ENCODE data around the gene SPAAR.

The SPAAR gene

DNA sequence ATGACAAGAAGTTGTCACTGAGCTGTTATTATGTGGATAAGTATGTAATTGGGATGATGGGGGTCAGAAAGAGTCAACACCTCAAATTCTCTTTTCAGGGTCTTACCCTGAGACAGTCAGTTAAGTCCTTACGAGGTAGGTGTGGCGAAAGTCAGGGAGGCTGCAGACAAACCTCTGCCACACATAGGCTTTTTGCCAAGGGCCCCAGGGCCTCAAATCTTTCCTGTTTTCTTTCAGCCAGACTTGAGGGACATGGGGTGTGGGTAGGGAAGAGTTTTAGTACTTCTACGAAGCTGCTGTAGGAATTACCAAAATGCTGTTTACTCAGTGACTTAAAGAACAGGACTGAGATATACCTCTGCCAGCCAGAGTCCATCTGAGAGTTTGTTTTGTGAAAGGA lies 34.9 kb downstream of the SPAAR start:
- Histone ChIP-seq H3K27me3 (ENCODE audit: control insufficient read depth in 2 of 2, insufficient read depth in 2 of 2, low read length in 2 of 2) (no peaks in the 10 kb centered on the region), H3K4me3 (ENCODE audit: low read length in 2 of 2) (no peak overlapping the region), H3K36me3 (ENCODE audit: control insufficient read depth in 2 of 2, insufficient read depth in 2 of 2, low read length in 2 of 2) (no peaks in the 10 kb centered on the region), H3K9ac (ENCODE audit: low read depth in 1 of 2, low read length in 2 of 2) (peak overlapping the region in 1 of 2 donors; percentile 24), H3K9me3 (ENCODE audit: control insufficient read depth in 2 of 2, low read length in 2 of 2) (no peaks in the 10 kb centered on the region), H3K4me1 (ENCODE audit: control insufficient read depth in 2 of 2, insufficient read depth in 2 of 2, low read length in 2 of 2) (peaks cover 50 to 52% of the 10 kb centered on the region in 2 donors), H3K27ac (ENCODE audit: low read depth in 2 of 2, low read length in 2 of 2) (peak overlapping the region; percentile 62 to 74)

DNA sequence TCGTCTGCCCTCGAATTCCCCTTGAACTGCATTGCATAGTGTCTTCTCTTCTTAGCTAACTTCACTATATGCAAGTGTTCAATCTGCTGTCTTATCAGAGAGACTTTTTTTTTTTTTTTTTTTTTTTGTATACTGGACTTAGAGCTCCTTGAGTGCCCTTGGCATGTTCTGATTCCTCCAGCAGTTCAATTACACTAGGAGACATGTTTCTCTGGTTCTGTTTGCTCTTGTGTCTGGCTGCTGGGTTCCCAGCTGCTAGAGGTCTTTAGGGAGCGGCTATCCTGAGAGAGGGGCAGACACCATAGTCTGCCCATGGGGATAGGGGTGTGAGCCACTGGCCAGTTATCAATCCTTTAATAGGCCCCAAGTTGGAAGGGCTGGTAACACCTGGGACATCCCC lies 35.6 kb downstream of the SPAAR start:
- Histone ChIP-seq H3K9ac (ENCODE audit: low read depth in 1 of 2, low read length in 2 of 2) (peak overlapping the region in 1 of 2 donors; percentile 24), H3K4me3 (ENCODE audit: low read length in 2 of 2) (no peak overlapping the region), H3K27me3 (ENCODE audit: control insufficient read depth in 2 of 2, insufficient read depth in 2 of 2, low read length in 2 of 2) (no peaks in the 10 kb centered on the region), H3K36me3 (ENCODE audit: control insufficient read depth in 2 of 2, insufficient read depth in 2 of 2, low read length in 2 of 2) (no peaks in the 10 kb centered on the region), H3K27ac (ENCODE audit: low read depth in 2 of 2, low read length in 2 of 2) (peak overlapping the region; percentile 62 to 74), H3K9me3 (ENCODE audit: control insufficient read depth in 2 of 2, low read length in 2 of 2) (no peaks in the 10 kb centered on the region), H3K4me1 (ENCODE audit: control insufficient read depth in 2 of 2, insufficient read depth in 2 of 2, low read length in 2 of 2) (peaks cover 54 to 55% of the 10 kb centered on the region in 2 donors)

DNA sequence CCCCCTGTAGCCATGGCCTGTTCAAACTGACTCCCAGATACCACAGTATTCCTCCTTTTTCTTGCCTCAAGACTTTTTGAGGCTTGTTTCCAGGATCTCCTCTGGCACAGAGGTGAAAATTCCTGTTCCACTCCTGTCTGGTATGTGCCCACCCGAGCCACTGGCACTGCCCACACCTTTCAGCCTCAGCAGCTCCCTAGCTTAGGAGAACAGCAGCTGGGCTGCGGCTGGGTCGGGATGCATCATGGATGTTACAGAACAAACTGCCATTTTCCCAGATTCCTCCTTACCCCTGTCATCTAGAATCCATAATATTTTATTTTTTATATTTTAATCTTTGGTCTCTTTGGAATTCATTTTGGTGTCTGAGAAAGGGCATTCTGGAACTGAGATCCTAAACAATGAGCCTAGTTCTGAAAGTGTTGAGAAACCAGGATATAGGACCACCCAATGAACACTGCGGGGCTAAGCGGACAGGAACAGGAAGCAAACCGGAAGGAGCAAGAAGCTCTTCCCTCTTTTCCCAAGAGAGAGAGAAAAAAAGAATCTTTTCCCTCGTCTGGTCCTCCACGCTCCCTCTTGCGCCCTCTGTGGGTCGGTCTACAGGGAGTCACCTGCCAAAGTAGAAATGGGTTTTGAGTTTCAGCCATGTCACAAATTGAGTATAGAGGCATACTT lies 36.2 kb downstream of the SPAAR start:
- H3K27ac ChIP-seq (ENCODE audit: low read depth in 2 of 2, low read length in 2 of 2) = peak overlapping the region; percentile 62 to 74
- H3K36me3 ChIP-seq (ENCODE audit: control insufficient read depth in 2 of 2, insufficient read depth in 2 of 2, low read length in 2 of 2) = no peaks in the 10 kb centered on the region
- no peaks in the 10 kb centered on the region for H3K9me3 ChIP-seq (ENCODE audit: control insufficient read depth in 2 of 2, low read length in 2 of 2)
- H3K4me1 ChIP-seq (ENCODE audit: control insufficient read depth in 2 of 2, insufficient read depth in 2 of 2, low read length in 2 of 2) = peaks cover 50 to 52% of the 10 kb centered on the region in 2 donors
- H3K4me3 ChIP-seq (ENCODE audit: low read length in 2 of 2) = peak overlapping the region; percentile 19 to 37
- H3K27me3 ChIP-seq (ENCODE audit: control insufficient read depth in 2 of 2, insufficient read depth in 2 of 2, low read length in 2 of 2) = no peaks in the 10 kb centered on the region
- no peak overlapping the region for H3K9ac ChIP-seq (ENCODE audit: low read depth in 1 of 2, low read length in 2 of 2)

DNA sequence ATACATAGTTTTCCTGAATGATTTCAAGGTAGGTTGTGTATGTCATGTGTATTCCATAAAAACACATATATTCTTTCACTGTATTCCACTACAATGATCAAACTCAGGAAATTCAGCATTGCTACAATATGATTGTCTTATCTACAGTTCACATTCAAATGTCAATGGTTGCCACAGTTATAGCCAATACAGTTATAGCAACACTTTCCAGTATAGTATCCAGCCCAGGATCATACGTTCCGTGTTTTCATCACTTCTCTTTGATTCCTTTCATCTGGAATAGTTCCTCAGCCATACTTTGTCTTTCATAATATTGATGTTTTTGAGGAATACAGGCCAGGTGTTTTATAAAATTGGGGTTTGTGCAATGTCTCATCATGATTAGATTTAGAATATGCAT lies 39.2 kb downstream of the SPAAR start:
- Histone ChIP-seq H3K4me1 (ENCODE audit: control insufficient read depth in 2 of 2, insufficient read depth in 2 of 2, low read length in 2 of 2) (peaks cover 41 to 47% of the 10 kb centered on the region in 2 donors), H3K9ac (ENCODE audit: low read depth in 1 of 2, low read length in 2 of 2) (peak overlapping the region in 1 of 2 donors; percentile 14)

DNA sequence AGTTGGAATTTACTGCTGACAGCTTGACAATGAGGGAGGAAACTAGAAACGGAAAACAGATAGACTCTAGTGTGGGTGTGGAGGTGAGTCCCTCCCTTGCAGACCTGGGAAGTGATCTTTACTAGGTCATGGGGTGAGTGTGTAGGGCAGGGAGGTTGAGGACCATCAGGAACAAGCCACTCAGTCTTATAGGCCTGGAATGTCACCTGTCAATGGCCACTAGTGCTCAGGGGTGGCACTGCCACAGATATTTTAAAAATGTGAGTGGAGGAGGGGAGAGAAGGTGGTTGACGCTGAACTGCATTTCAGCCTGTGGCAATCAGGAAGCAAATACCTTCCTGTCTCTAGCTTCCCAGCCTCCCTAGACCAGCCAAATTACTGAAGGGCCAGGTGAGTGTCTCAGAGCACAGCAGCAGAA lies 39.6 kb downstream of the SPAAR start:
- no peaks in the 10 kb centered on the region for H3K27me3 ChIP-seq (ENCODE audit: control insufficient read depth in 2 of 2, insufficient read depth in 2 of 2, low read length in 2 of 2)
- H3K27ac ChIP-seq (ENCODE audit: low read depth in 2 of 2, low read length in 2 of 2) = peak overlapping the region; percentile 84 to 87
- H3K9ac ChIP-seq (ENCODE audit: low read depth in 1 of 2, low read length in 2 of 2) = peak overlapping the region in 1 of 2 donors; percentile 14
- H3K9me3 ChIP-seq (ENCODE audit: control insufficient read depth in 2 of 2, low read length in 2 of 2) = no peaks in the 10 kb centered on the region
- no peaks in the 10 kb centered on the region for H3K36me3 ChIP-seq (ENCODE audit: control insufficient read depth in 2 of 2, insufficient read depth in 2 of 2, low read length in 2 of 2)
- H3K4me1 ChIP-seq (ENCODE audit: control insufficient read depth in 2 of 2, insufficient read depth in 2 of 2, low read length in 2 of 2) = peaks cover 41 to 49% of the 10 kb centered on the region in 2 donors
- H3K4me3 ChIP-seq (ENCODE audit: low read length in 2 of 2) = peak overlapping the region in 1 of 2 donors; percentile 33

More for the DNA sequence above, 39.2 kb downstream of the SPAAR start:
- Histone ChIP-seq H3K27me3 (ENCODE audit: control insufficient read depth in 2 of 2, insufficient read depth in 2 of 2, low read length in 2 of 2) (no peaks in the 10 kb centered on the region), H3K4me3 (ENCODE audit: low read length in 2 of 2) (no peak overlapping the region), H3K27ac (ENCODE audit: low read depth in 2 of 2, low read length in 2 of 2) (peak overlapping the region; percentile 84 to 87), H3K36me3 (ENCODE audit: control insufficient read depth in 2 of 2, insufficient read depth in 2 of 2, low read length in 2 of 2) (no peaks in the 10 kb centered on the region), H3K9me3 (ENCODE audit: control insufficient read depth in 2 of 2, low read length in 2 of 2) (no peaks in the 10 kb centered on the region)

DNA sequence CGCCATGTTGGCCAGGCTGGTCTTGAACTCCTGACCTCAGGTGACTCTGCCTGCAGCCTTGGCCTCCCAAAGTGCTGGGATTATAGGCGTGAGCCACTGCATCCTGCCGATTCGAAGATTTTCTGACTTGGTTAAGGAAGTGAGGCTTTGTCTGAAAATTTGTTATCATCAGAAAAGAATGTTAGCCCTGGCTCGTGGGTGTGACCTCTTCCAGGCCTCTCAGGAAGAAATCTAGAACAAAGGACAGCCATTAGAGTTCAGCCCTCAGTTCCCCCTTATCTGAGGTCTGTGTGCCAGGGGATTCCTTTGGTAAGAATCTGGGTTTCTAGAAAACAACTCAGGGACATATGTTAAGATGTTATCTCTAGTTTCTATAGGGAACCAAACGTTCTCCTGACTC lies 42.4 kb downstream of the SPAAR start:
- H3K36me3 ChIP-seq (ENCODE audit: control insufficient read depth in 2 of 2, insufficient read depth in 2 of 2, low read length in 2 of 2) = no peaks in the 10 kb centered on the region
- H3K4me3 ChIP-seq (ENCODE audit: low read length in 2 of 2) = no peak overlapping the region
- no peaks in the 10 kb centered on the region for H3K9me3 ChIP-seq (ENCODE audit: control insufficient read depth in 2 of 2, low read length in 2 of 2)
- H3K27me3 ChIP-seq (ENCODE audit: control insufficient read depth in 2 of 2, insufficient read depth in 2 of 2, low read length in 2 of 2) = no peaks in the 10 kb centered on the region
- H3K4me1 ChIP-seq (ENCODE audit: control insufficient read depth in 2 of 2, insufficient read depth in 2 of 2, low read length in 2 of 2) = peaks cover 24 to 31% of the 10 kb centered on the region in 2 donors
- H3K9ac ChIP-seq (ENCODE audit: low read depth in 1 of 2, low read length in 2 of 2) = no peak overlapping the region
- H3K27ac ChIP-seq (ENCODE audit: low read depth in 2 of 2, low read length in 2 of 2) = no peak overlapping the region

DNA sequence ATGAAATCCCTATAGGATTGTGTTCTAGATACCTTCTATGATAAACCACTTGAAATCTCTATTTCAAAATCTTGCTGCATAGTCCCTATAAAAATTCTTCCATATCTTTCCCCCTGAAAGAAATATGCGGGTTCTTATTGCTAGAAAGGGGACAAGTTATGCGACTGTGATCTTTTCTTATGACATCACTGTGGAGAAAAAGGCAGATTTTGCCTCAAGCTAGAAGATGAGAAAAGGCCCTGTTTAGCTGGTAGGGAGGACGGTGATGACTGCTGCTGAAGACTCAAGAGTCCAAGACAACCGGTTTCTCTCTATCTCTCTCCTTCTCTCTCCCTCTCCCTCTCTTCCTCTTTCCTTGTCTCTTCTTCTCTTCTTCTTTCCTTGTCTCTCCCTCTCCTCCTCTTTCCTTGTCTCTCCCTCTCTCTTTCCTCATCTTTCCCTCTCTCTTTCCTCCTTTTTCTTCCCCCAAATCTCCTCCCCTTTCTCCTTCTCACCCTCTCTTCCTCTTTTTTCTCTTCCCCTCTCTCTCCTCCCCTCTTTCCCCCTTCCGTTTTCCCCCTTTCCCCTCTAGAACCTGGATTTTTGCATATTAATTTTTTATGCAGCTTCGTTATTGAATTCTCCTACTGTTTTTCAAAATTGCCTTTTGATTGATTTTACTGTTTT lies 43.4 kb downstream of the SPAAR start:
- Histone ChIP-seq H3K9ac (ENCODE audit: low read depth in 1 of 2, low read length in 2 of 2) (no peak overlapping the region), H3K9me3 (ENCODE audit: control insufficient read depth in 2 of 2, low read length in 2 of 2) (no peaks in the 10 kb centered on the region)

DNA sequence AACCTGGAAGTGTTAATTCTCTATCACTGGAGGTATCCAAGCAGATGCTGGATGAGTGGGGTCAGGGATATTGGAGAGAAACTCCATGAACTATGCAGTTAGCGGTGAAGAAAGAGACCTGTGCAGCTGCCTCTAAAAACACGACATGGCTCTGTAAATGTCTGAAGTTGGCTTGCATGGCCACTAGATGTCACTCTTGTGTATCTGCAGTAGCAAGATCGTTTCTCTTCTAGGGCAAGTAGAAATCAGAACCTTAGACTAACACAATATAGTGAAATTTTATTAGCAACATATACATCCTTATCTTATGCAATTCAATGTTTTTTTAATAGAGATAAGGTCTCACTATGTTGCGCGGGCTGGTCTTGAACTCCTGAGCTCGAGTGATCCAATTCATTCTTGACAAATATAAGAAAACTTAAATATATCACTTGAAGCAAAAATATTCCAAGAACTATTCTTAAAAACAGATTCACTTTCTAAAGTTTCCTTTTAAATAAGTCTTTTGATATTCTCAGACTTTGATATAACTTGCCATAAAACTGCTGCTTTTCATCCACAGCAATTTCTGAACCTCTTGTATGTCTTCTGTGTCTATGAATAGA lies 45.8 kb downstream of the SPAAR start:
- H3K9ac ChIP-seq (ENCODE audit: low read depth in 1 of 2, low read length in 2 of 2) = no peak overlapping the region
- no peaks in the 10 kb centered on the region for H3K36me3 ChIP-seq (ENCODE audit: control insufficient read depth in 2 of 2, insufficient read depth in 2 of 2, low read length in 2 of 2)
- no peak overlapping the region for H3K4me3 ChIP-seq (ENCODE audit: low read length in 2 of 2)
- peaks cover 5 to 11% of the 10 kb centered on the region in 2 donors for H3K4me1 ChIP-seq (ENCODE audit: control insufficient read depth in 2 of 2, insufficient read depth in 2 of 2, low read length in 2 of 2)
- H3K9me3 ChIP-seq (ENCODE audit: control insufficient read depth in 2 of 2, low read length in 2 of 2) = no peaks in the 10 kb centered on the region
- no peak overlapping the region for H3K27ac ChIP-seq (ENCODE audit: low read depth in 2 of 2, low read length in 2 of 2)
- H3K27me3 ChIP-seq (ENCODE audit: control insufficient read depth in 2 of 2, insufficient read depth in 2 of 2, low read length in 2 of 2) = no peaks in the 10 kb centered on the region

More for the DNA sequence above, 43.4 kb downstream of the SPAAR start:
- no peaks in the 10 kb centered on the region for H3K36me3 ChIP-seq (ENCODE audit: control insufficient read depth in 2 of 2, insufficient read depth in 2 of 2, low read length in 2 of 2)
- H3K27ac ChIP-seq (ENCODE audit: low read depth in 2 of 2, low read length in 2 of 2) = no peak overlapping the region
- H3K4me1 ChIP-seq (ENCODE audit: control insufficient read depth in 2 of 2, insufficient read depth in 2 of 2, low read length in 2 of 2) = peaks cover 19 to 27% of the 10 kb centered on the region in 2 donors
- H3K4me3 ChIP-seq (ENCODE audit: low read length in 2 of 2) = no peak overlapping the region
- H3K27me3 ChIP-seq (ENCODE audit: control insufficient read depth in 2 of 2, insufficient read depth in 2 of 2, low read length in 2 of 2) = no peaks in the 10 kb centered on the region

DNA sequence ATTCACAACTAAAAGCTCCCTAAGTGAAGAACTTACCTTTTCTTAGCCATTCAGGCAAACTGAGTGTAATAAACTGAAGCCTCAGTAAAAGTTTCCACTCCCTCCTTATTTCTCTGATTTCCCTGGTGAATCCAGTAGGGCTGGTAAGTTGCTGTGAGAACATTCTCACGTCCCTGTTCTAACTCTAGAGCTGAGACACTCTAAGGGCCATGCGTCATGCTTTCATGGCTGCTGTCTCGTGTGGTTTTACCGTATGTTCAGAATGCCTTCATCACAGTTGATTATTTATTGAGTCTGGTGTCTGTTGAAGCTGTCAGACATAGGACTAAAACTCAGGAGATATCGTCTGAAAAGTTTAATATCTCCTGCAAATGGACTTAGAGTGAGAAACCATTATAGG lies 47.4 kb downstream of the SPAAR start:
- Histone ChIP-seq H3K27ac (ENCODE audit: low read depth in 2 of 2, low read length in 2 of 2) (no peak overlapping the region), H3K9me3 (ENCODE audit: control insufficient read depth in 2 of 2, low read length in 2 of 2) (no peaks in the 10 kb centered on the region), H3K4me3 (ENCODE audit: low read length in 2 of 2) (no peak overlapping the region), H3K4me1 (ENCODE audit: control insufficient read depth in 2 of 2, insufficient read depth in 2 of 2, low read length in 2 of 2) (peaks cover 13 to 25% of the 10 kb centered on the region in 2 donors), H3K36me3 (ENCODE audit: control insufficient read depth in 2 of 2, insufficient read depth in 2 of 2, low read length in 2 of 2) (no peaks in the 10 kb centered on the region), H3K27me3 (ENCODE audit: control insufficient read depth in 2 of 2, insufficient read depth in 2 of 2, low read length in 2 of 2) (no peaks in the 10 kb centered on the region), H3K9ac (ENCODE audit: low read depth in 1 of 2, low read length in 2 of 2) (no peak overlapping the region)
